K562 (cell line): ENCODE results near the gene UBE2I. TPM values are rescaled to one million over a fixed set of nuclear protein-coding genes. Genes with fewer than 3 reads are reported as not detected.
A peak's percentile ranks its signal among the peaks of the same experiment; 100 is the strongest.

Source experiments
- ATAC-seq: fragments of 200-7000 bp; cut with Tn5 transposase; 3 replicates; pipeline ENCODE4 v1.9.1; 2020; ENCODE audit warnings: moderate library complexity
- BruUV-seq: library from RNA; stranded (reverse); fragments of 400-500 nt; replicated peaks from 2 replicates; lab custom pipeline; 2021; lab: Mats Ljungman, UMichigan
- CTCF ChIA-PET: fragments of 300-600 bp; formaldehyde crosslinking; extraction: SDS; loops from one replicate; lab custom pipeline; 2021; ENCODE audit warnings: low intra/inter-chr PET ratio; lab: Yijun Ruan, JAX
- POLR2A ChIA-PET: fragments of 300-600, 350-650 bp; sonication (Branson Sonifier 250); formaldehyde crosslinking; extraction: SDS; loops from one replicate; lab custom pipeline; 2021; ENCODE audit warnings: antibody characterized with exemption, inconsistent platforms; lab: Yijun Ruan, JAX
- DNase-seq, 4 experiments: peaks; one replicate each; pipeline versions ENCODE4 v3.0.0 to v3.0.0-alpha.2; 2011 to 2018; ENCODE audit warnings: low spot score in 3 of 4, mixed read lengths in 3 of 4; ENCODE audit errors: extremely low read depth in 1 of 4
- FAIRE-seq: peaks from 2 replicates; lab custom pipeline; 2011; peaks lifted over from hg19 to GRCh38; lab: Jason Lieb, UNC
- H2AFZ ChIP-seq: 2 replicates; pipeline ENCODE4 v1.6.0; 2011; ENCODE audit warnings: low read depth, low read length, control low read depth, inconsistent platforms
- H3K27ac ChIP-seq: fragments of 200-600 bp; 3 replicates; pipeline ENCODE4 v1.8.0; 2011; ENCODE audit warnings: low read depth, mild to moderate bottlenecking, control low read depth, inconsistent platforms, low read length, moderate library complexity, mixed read lengths; ENCODE audit errors: extremely low read depth
- H3K27me3 ChIP-seq, 2 experiments: fragments of 300-600 bp in 1 of 2; 2 replicates in 1 of 2; 3 replicates in 1 of 2; pipeline versions ENCODE4 v1.6.0 to v1.8.0; 2011; ENCODE audit warnings: inconsistent platforms in 2 of 2, low read length in 2 of 2, mild to moderate bottlenecking in 1 of 2, mixed read lengths in 1 of 2, moderate library complexity in 1 of 2; ENCODE audit not compliant: control insufficient read depth in 2 of 2, insufficient read depth in 2 of 2
- H3K36me3 ChIP-seq: fragments of 300-600 bp; 3 replicates; pipeline ENCODE4 v1.8.0; 2011; ENCODE audit warnings: mild to moderate bottlenecking, low read length, inconsistent platforms; ENCODE audit not compliant: control insufficient read depth, insufficient read depth
- H3K4me1 ChIP-seq, 2 experiments: fragments of 200-600 bp in 1 of 2; replicated peaks in 1 of 2; 2 replicates in 1 of 2; 3 replicates in 1 of 2; pipeline versions ENCODE4 v1.5.1 to v1.8.0; 2011; ENCODE audit warnings: inconsistent platforms in 2 of 2, low read length in 2 of 2, mild to moderate bottlenecking in 1 of 2, mixed read lengths in 1 of 2, moderate library complexity in 1 of 2; ENCODE audit not compliant: control insufficient read depth in 2 of 2, insufficient read depth in 2 of 2
- H3K4me2 ChIP-seq: 2 replicates; pipeline ENCODE4 v1.6.1; 2011; ENCODE audit warnings: low read length, control low read depth, inconsistent platforms, mixed read lengths; ENCODE audit not compliant: insufficient read depth
- H3K4me3 ChIP-seq: fragments of 200-600 bp; sonication (generic), shearing (Covaris generic); 2 replicates; pipeline ENCODE4 v1.5.1; 2016; ENCODE audit warnings: control low read depth, inconsistent platforms
- H3K79me2 ChIP-seq: fragments of 200-600 bp; 3 replicates; pipeline ENCODE4 v1.8.0; 2011; ENCODE audit warnings: low read length, inconsistent platforms; ENCODE audit not compliant: control insufficient read depth, insufficient read depth
- H3K9ac ChIP-seq, 2 experiments: 2 replicates each; pipeline versions ENCODE4 v1.6.0 to v1.6.1; 2011; ENCODE audit warnings: low read depth in 2 of 2, low read length in 2 of 2, control low read depth in 1 of 2, inconsistent platforms in 1 of 2, mild to moderate bottlenecking in 1 of 2, mixed read lengths in 1 of 2; ENCODE audit not compliant: insufficient read depth in 1 of 2
- H3K9me1 ChIP-seq: one replicate; pipeline ENCODE4 v1.6.0; 2011; ENCODE audit warnings: inconsistent platforms, mild to moderate bottlenecking, low read length, moderate library complexity; ENCODE audit not compliant: control insufficient read depth, insufficient read depth
- H3K9me3 ChIP-seq: replicated peaks from 2 replicates; pipeline ENCODE4 v1.5.1; 2011; ENCODE audit warnings: low read depth, low read length, inconsistent platforms; ENCODE audit not compliant: control insufficient read depth, insufficient read depth
- H4K20me1 ChIP-seq: replicated peaks from 2 replicates; pipeline ENCODE4 v1.6.1; 2011; ENCODE audit warnings: low read length, inconsistent platforms, mixed read lengths; ENCODE audit not compliant: control insufficient read depth, insufficient read depth
- CAMTA2 ChIP-seq: fragments of 250-450 bp; sonication (Bioruptor Pico); conservative IDR thresholded peaks from 2 replicates; pipeline ENCODE4 v1.5.1; 2022
- CBX2 ChIP-seq: fragments of 200-600 bp; sonication (generic); IDR thresholded peaks from one replicate; pipeline ENCODE4 v1.6.1; 2012; ENCODE audit warnings: mild to moderate bottlenecking, low read length, inconsistent platforms; ENCODE audit not compliant: insufficient read depth, poor library complexity, severe bottlenecking
- DACH1 ChIP-seq: fragments of 450-650 bp; IDR thresholded peaks from 2 replicates; pipeline ENCODE4 v1.6.1; 2018; ENCODE audit not compliant: partially characterized antibody
- E2F8 ChIP-seq: fragments of 450-650 bp; IDR thresholded peaks from 2 replicates; pipeline ENCODE4 v1.7.1; 2018; ENCODE audit warnings: mild to moderate bottlenecking, low read depth; ENCODE audit not compliant: partially characterized antibody
- EGR1 ChIP-seq: fragments of 450-650 bp; conservative IDR thresholded peaks from 2 replicates; pipeline ENCODE4 v1.6.1; 2017; ENCODE audit warnings: mild to moderate bottlenecking
- NCOR1 ChIP-seq: fragments of 450-650 bp; IDR thresholded peaks from 2 replicates; pipeline ENCODE4 v1.6.1; 2016; ENCODE audit warnings: mild to moderate bottlenecking, moderate library complexity
- POLR2G ChIP-seq: fragments of 200-400 bp; formaldehyde crosslinking; IDR thresholded peaks from 2 replicates; pipeline ENCODE4 v1.6.1; 2017; ENCODE audit warnings: low read depth, mild to moderate bottlenecking, antibody characterized with exemption, low read length, moderate library complexity
- SMARCB1 ChIP-seq: IDR thresholded peaks from 2 replicates; pipeline ENCODE4 v1.6.1; 2011; ENCODE audit warnings: improper control_type of control experiment, low read depth; ENCODE audit not compliant: insufficient read length
- STAT5A ChIP-seq: IDR thresholded peaks from 2 replicates; pipeline ENCODE4 v1.6.1; 2012; ENCODE audit warnings: low read length, inconsistent platforms, borderline replicate concordance
- U2AF2 ChIP-seq: fragments of 200-400 bp; formaldehyde crosslinking; optimal IDR thresholded peaks from 2 replicates; pipeline ENCODE3; 2017; ENCODE audit warnings: low read depth, mild to moderate bottlenecking, low read length
- ZBTB2 ChIP-seq: fragments of 450-650 bp; IDR thresholded peaks from 2 replicates; pipeline ENCODE4 v1.6.1; 2016; ENCODE audit warnings: antibody characterized with exemption
- ZHX1 ChIP-seq: fragments of 150-350 bp; conservative IDR thresholded peaks from 2 replicates; pipeline ENCODE4 v1.6.1; 2014; ENCODE audit warnings: low read length
- ZNF282 ChIP-seq: sonication (generic); formaldehyde crosslinking; IDR thresholded peaks from 2 replicates; pipeline ENCODE4 v1.8.1; 2023; ENCODE audit warnings: missing genetic modification reagents
- WGBS: fragments of 100-300 bp; shearing (Covaris generic); methylation state at CpG from one replicate; pipeline ENCODE4 v1.1.6; 2016; ENCODE audit warnings: low coverage, mixed read lengths; ENCODE audit not compliant: insufficient coverage; ENCODE audit errors: missing lambda C conversion rate; 5-methylcytosine and 5-hydroxymethylcytosine counted together
- in situ Hi-C: fragments of 300-500 bp; cut with MboI; formaldehyde crosslinking; loops from 4 replicates; pipeline ENCODE4 v1.15.0; 2018; ENCODE audit warnings: inconsistent platforms, mixed read lengths
- intact Hi-C: fragments of 100-400 bp; cut with micrococcal nuclease; formaldehyde crosslinking; loops from 2 replicates; pipeline ENCODE4 v1.14.2; 2022
- polyA plus RNA-seq, 8 experiments: library from polyadenylated mRNA; depleted of rRNA in 4 of 8; stranded (reverse) in 5 of 8; unstranded in 3 of 8; fragments of >200 nt; fragmentation: Nextera tagmentation in 2 of 8; fragmentation: Illumina TruSeq in 1 of 8; extraction: Ambion mirVana in 2 of 8; extraction: Trizol in 1 of 8; gene quantifications; 2 replicates each; pipeline versions ENCODE4 v1.2.1 to v1.2.3, GENCODE V29; 2011 to 2014; ENCODE audit warnings: inconsistent platforms in 1 of 8, missing spikeins in 1 of 8
- total RNA-seq, 7 experiments: library from RNA; depleted of rRNA in 6 of 7; stranded (reverse); fragments of >200 nt in 6 of 7; fragmentation: Illumina TruSeq in 2 of 7; extraction: Trizol in 2 of 7; gene quantifications; 2 replicates each; pipeline versions ENCODE4 v1.2.1 to v1.2.3, GENCODE V29; 2011 to 2021; ENCODE audit warnings: low replicate concordance in 1 of 7

UBE2I gene
- total and polyA plus RNA-seq, 9 of the 15 experiments (the other 6 are each of a cell fraction or from before 2014, with no cell fraction given), result 36.6 to 254 (median 104) TPM

GRCh38 chr16:1354815-1355540, 45.5 kb downstream of the UBE2I start (continued):
- TF ChIP-seq EGR1, result 0 out of 2 replicates have a peak, but pooled peaks have one; percentile 22
- no peak for TF ChIP-seq SMARCB1
- no peak for TF ChIP-seq STAT5A
- TF ChIP-seq POLR2G, result no peak
- TF ChIP-seq NCOR1, result peak; percentile 47

- peaks cover 4% of the 10 kb centered on the region for H4K20me1 ChIP-seq
- H3K4me3 ChIP-seq, result no peak overlapping the region
- ChIA-PET POLR2A (interaction anchor here (0.9 to 1.0 kb wide), 2 partner anchors 8 to 23 kb away, joined by 3 to 4 read pairs; no protein-coding TSS in a partner anchor), CTCF (no interaction called here)
- no peak overlapping the region for H2AFZ ChIP-seq
- ATAC-seq (no peak), FAIRE-seq (no peak), DNase-seq (no peak)
- no peaks in the 10 kb centered on the region for H3K9me1 ChIP-seq
- H3K79me2 ChIP-seq, result peaks cover 48% of the 10 kb centered on the region
- in situ Hi-C loops, result no loop called here
- H3K4me1 ChIP-seq, result peaks cover 4 to 71% of the 10 kb centered on the region in 2 experiments; a peak in 3 of 5 replicates
- intact Hi-C loops, result no loop called here
- no peak overlapping the region for H3K27ac ChIP-seq
- H3K4me2 ChIP-seq, result no peak overlapping the region
- WGBS, result 85% methylated on average over 8 of the region's 15 CpGs
- peaks cover 9% of the 10 kb centered on the region; the same call in 2 of the 3 replicates for H3K36me3 ChIP-seq
- no peaks in the 10 kb centered on the region for H3K9me3 ChIP-seq
- H3K9ac ChIP-seq, result peak overlapping the region in 1 of 2 experiments; percentile 78; a peak in 1 of 4 replicates
- H3K27me3 ChIP-seq, result no peaks in the 10 kb centered on the region
- BruUV-seq, result no TSS peak
- TF ChIP-seq ZBTB2, result no peak
- TF ChIP-seq E2F8, result no peak
- no peak for TF ChIP-seq U2AF2
- no peak for TF ChIP-seq CBX2
- no peak for TF ChIP-seq ZNF282 (CRISPR knock-in tag)
- TF ChIP-seq DACH1, result no peak
- no peak for TF ChIP-seq ZHX1
- TF ChIP-seq CAMTA2, result no peak
Measured at GRCh38 chr16:1355591-1355990, 46.2 kb downstream of the UBE2I start.
